KMS-11 (cell line): ENCODE measurements around the gene ELAVL1.

Source experiments
- H2AFZ ChIP-seq: fragments of 200-600 bp; sonication (generic); 2 replicates; pipeline ENCODE4 v1.6.1; 2016; ENCODE audit warnings: antibody characterized with exemption, mixed run types, low read depth
- H3K27ac ChIP-seq: fragments of 200-600 bp; sonication (generic); 2 replicates; pipeline ENCODE4 v1.6.1; 2016; ENCODE audit warnings: mild to moderate bottlenecking, mixed run types
- H3K27me3 ChIP-seq: fragments of 200-600 bp; sonication (generic); 2 replicates; pipeline ENCODE4 v1.6.1; 2017; ENCODE audit warnings: mild to moderate bottlenecking, low read depth, mixed run types, moderate library complexity; ENCODE audit not compliant: insufficient read depth
- H3K36me3 ChIP-seq: fragments of 200-600 bp; sonication (generic); 2 replicates; pipeline ENCODE4 v1.6.1; 2017; ENCODE audit warnings: mild to moderate bottlenecking, mixed run types; ENCODE audit not compliant: insufficient read depth
- H3K4me1 ChIP-seq: fragments of 200-600 bp; sonication (generic); 2 replicates; pipeline ENCODE4 v1.6.1; 2016; ENCODE audit warnings: mild to moderate bottlenecking, low read depth, mixed run types; ENCODE audit not compliant: poor library complexity, severe bottlenecking
- H3K4me2 ChIP-seq: fragments of 200-600 bp; sonication (generic); 2 replicates; pipeline ENCODE4 v1.7.0; 2016; ENCODE audit warnings: mild to moderate bottlenecking, mixed run types
- H3K4me3 ChIP-seq: fragments of 200-600 bp; sonication (generic); IDR thresholded peaks from 2 replicates; pipeline ENCODE4 v1.6.1; 2017; ENCODE audit warnings: low read depth, low read length, mixed read lengths; ENCODE audit not compliant: insufficient read depth
- H3K79me2 ChIP-seq: fragments of 200-600 bp; sonication (generic); 2 replicates; pipeline ENCODE4 v1.6.1; 2016; ENCODE audit warnings: low read depth, mixed run types; ENCODE audit not compliant: insufficient read depth
- H3K9ac ChIP-seq: fragments of 200-600 bp; sonication (generic); 2 replicates; pipeline ENCODE4 v1.6.1; 2016; ENCODE audit warnings: mild to moderate bottlenecking, mixed run types
- H4K20me1 ChIP-seq: fragments of 200-600 bp; sonication (generic); 2 replicates; pipeline ENCODE4 v1.6.1; 2016; ENCODE audit warnings: mild to moderate bottlenecking, mixed run types; ENCODE audit not compliant: insufficient read depth
- CTCF ChIP-seq: fragments of 200-600 bp; sonication (generic); conservative IDR thresholded peaks from 2 replicates; pipeline ENCODE4 v1.6.1; 2017; ENCODE audit warnings: low read depth, mild to moderate bottlenecking, antibody characterized with exemption, low read length, moderate library complexity, mixed read lengths

ELAVL1 gene

GRCh38 chr19:7983286-7983950 lies 22.0 kb downstream of the ELAVL1 start:
- Histone ChIP-seq H3K9ac (no peak overlapping the region), H3K36me3 (no peaks in the 10 kb centered on the region; the same call in 1 of the 2 replicates), H3K4me2 (no peak overlapping the region), H3K4me1 (no peaks in the 10 kb centered on the region), H2AFZ (no peak overlapping the region), H3K27ac (no peak overlapping the region), H4K20me1 (no peaks in the 10 kb centered on the region), H3K4me3 (no peak overlapping the region), H3K79me2 (no peaks in the 10 kb centered on the region; the same call in none of the 2 replicates), H3K27me3 (no peaks in the 10 kb centered on the region)
- TF ChIP-seq CTCF: no peak

- H3K4me1 ChIP-seq: no peaks in the 10 kb centered on the region
- no peaks in the 10 kb centered on the region for H3K27me3 ChIP-seq
- no peak for TF ChIP-seq CTCF
- H3K9ac ChIP-seq: no peak overlapping the region
- H3K79me2 ChIP-seq: no peaks in the 10 kb centered on the region; the same call in none of the 2 replicates
- no peak overlapping the region for H3K27ac ChIP-seq
- no peaks in the 10 kb centered on the region for H4K20me1 ChIP-seq
- no peaks in the 10 kb centered on the region; the same call in 1 of the 2 replicates for H3K36me3 ChIP-seq
- H2AFZ ChIP-seq: no peak overlapping the region
- H3K4me3 ChIP-seq: no peak overlapping the region
- H3K4me2 ChIP-seq: no peak overlapping the region
These were observed 22.8 kb downstream of the ELAVL1 start for GRCh38 chr19:7982651-7983099.

GRCh38 chr19:7982103-7982502 lies 23.3 kb downstream of the ELAVL1 start:
- Histone ChIP-seq H3K27me3 (no peaks in the 10 kb centered on the region), H4K20me1 (no peaks in the 10 kb centered on the region), H3K79me2 (no peaks in the 10 kb centered on the region; the same call in none of the 2 replicates), H2AFZ (no peak overlapping the region), H3K9ac (no peak overlapping the region), H3K4me3 (no peak overlapping the region), H3K4me1 (no peaks in the 10 kb centered on the region), H3K4me2 (no peak overlapping the region), H3K36me3 (no peaks in the 10 kb centered on the region; the same call in 1 of the 2 replicates), H3K27ac (no peak overlapping the region)
- no peak for TF ChIP-seq CTCF

GRCh38 chr19:7981661-7982060 lies 23.8 kb downstream of the ELAVL1 start:
- Histone ChIP-seq H3K4me1 (no peaks in the 10 kb centered on the region), H3K36me3 (no peaks in the 10 kb centered on the region; the same call in 1 of the 2 replicates), H3K27me3 (no peaks in the 10 kb centered on the region), H3K9ac (no peak overlapping the region), H4K20me1 (no peaks in the 10 kb centered on the region), H3K4me2 (no peak overlapping the region), H3K27ac (no peak overlapping the region), H3K4me3 (no peak overlapping the region), H3K79me2 (no peaks in the 10 kb centered on the region; the same call in none of the 2 replicates), H2AFZ (no peak overlapping the region)
- no peak for TF ChIP-seq CTCF
